Esophagus muscularis mucosa (tissue), 4 donors: ENCODE measurements around the gene MN1. TPM values are rescaled to one million over a fixed set of nuclear protein-coding genes. Genes with fewer than 3 reads are reported as not detected.

Experiments
- DNase-seq: peaks from one replicate; pipeline ENCODE4 v3.0.0-alpha.2; 2017; ENCODE audit errors: extremely low spot score
- H3K27ac ChIP-seq, 4 donors: fragments of 200-600 bp; sonication (generic); replicated peaks in 1 of 4; 1 replicate in 3 of 4; 2 replicates in 1 of 4; pipeline ENCODE4 v1.5.1; 2016 to 2019; ENCODE audit warnings: mild to moderate bottlenecking in 1 of 4
- H3K27me3 ChIP-seq, 4 donors: fragments of 200-600 bp; sonication (generic); one replicate each; pipeline versions ENCODE4 v1.5.1 to v1.6.0; 2016 to 2019
- H3K36me3 ChIP-seq, 4 donors: fragments of 200-600 bp; sonication (generic); one replicate each; pipeline ENCODE4 v1.5.1; 2016 to 2019
- H3K4me1 ChIP-seq, 4 donors: fragments of 200-600 bp; sonication (generic); one replicate each; pipeline ENCODE4 v1.5.1; 2016 to 2019
- H3K4me3 ChIP-seq, 4 donors: fragments of 200-600 bp; sonication (generic); 1 replicate in 2 of 4; 2 replicates in 2 of 4; pipeline ENCODE4 v1.5.1; 2016 to 2019; ENCODE audit warnings: mild to moderate bottlenecking in 4 of 4, moderate library complexity in 1 of 4
- H3K9me3 ChIP-seq, 4 donors: fragments of 200-600 bp; sonication (generic); 1 replicate in 3 of 4; 2 replicates in 1 of 4; pipeline ENCODE4 v1.5.1; 2016 to 2019
- CTCF ChIP-seq, 3 experiments: fragments of 200-600 bp in 2 of 3; fragments of 450-650 bp in 1 of 3; sonication (generic) in 2 of 3; IDR thresholded peaks; one replicate each; pipeline ENCODE4 v1.5.1; 2017 to 2019; ENCODE audit warnings: antibody characterized with exemption in 3 of 3, mild to moderate bottlenecking in 2 of 3, moderate library complexity in 1 of 3
- EP300 ChIP-seq: sonication (generic); formaldehyde crosslinking; IDR thresholded peaks from one replicate; pipeline ENCODE4 v1.6.1; 2017; ENCODE audit warnings: antibody characterized with exemption
- POLR2A ChIP-seq: fragments of 450-650 bp; IDR thresholded peaks from one replicate; pipeline ENCODE4 v1.6.1; 2017; ENCODE audit warnings: antibody characterized with exemption, moderate library complexity, mild to moderate bottlenecking, low read depth
- POLR2AphosphoS5 ChIP-seq, 2 donors: sonication (generic); formaldehyde crosslinking; IDR thresholded peaks; one replicate each; pipeline ENCODE4 v1.6.1; 2017; ENCODE audit warnings: antibody characterized with exemption in 2 of 2
- WGBS: methylation state at CpG from one replicate; pipeline ENCODE4 v1.1.5; 2018; 5-methylcytosine and 5-hydroxymethylcytosine counted together
- intact Hi-C: fragments of 100-400 bp; cut with DNase I; formaldehyde crosslinking; loops from one replicate; pipeline ENCODE4 v1.15.1; 2023
- total RNA-seq, 4 donors: library from RNA; depleted of rRNA; stranded (reverse); fragments of >200 nt; gene quantifications; one replicate each; pipeline versions ENCODE4 v1.1.0 to v1.2.1, GENCODE V29; 2016

Gene MN1
- total RNA-seq, 4 donors from 2014 or later = 16.2 to 47.3 (median 29.0) TPM

GRCh38 chr22:27717094-27717493 lies 84.5 kb downstream of the MN1 start:
- Histone ChIP-seq H3K27ac (no peak overlapping the region), H3K36me3 (no peaks in the 10 kb centered on the region), H3K9me3 (peaks cover 0 to 5% (median 0%) of the 10 kb centered on the region in 4 donors), H3K4me1 (peaks cover 22 to 27% (median 24%) of the 10 kb centered on the region in 4 donors), H3K4me3 (no peak overlapping the region), H3K27me3 (no peaks in the 10 kb centered on the region)
- 86% methylated on average over 9 of the region's 9 CpGs for WGBS
- no peak for TF ChIP-seq POLR2AphosphoS5 (IDR thresholded peaks at IDR 0.05)
- TF ChIP-seq CTCF (IDR thresholded peaks at IDR 0.05) = no peak
- no peak for TF ChIP-seq EP300
- TF ChIP-seq POLR2A = no peak
- no peak for DNase-seq
- intact Hi-C loops = no loop called here

- no peak for DNase-seq
- H3K9me3 ChIP-seq = peaks cover 0 to 5% (median 0%) of the 10 kb centered on the region in 4 donors
- H3K27me3 ChIP-seq = no peaks in the 10 kb centered on the region
- no peak overlapping the region for H3K4me3 ChIP-seq
- H3K4me1 ChIP-seq = peaks cover 22 to 27% (median 24%) of the 10 kb centered on the region in 4 donors
- 100% methylated on average over 1 of the region's 1 CpG for WGBS
- TF ChIP-seq POLR2AphosphoS5 (IDR thresholded peaks at IDR 0.05) = no peak
- TF ChIP-seq POLR2A = no peak
- TF ChIP-seq CTCF (IDR thresholded peaks at IDR 0.05) = no peak
- no peak for TF ChIP-seq EP300
- intact Hi-C loops = no loop called here
- no peaks in the 10 kb centered on the region for H3K36me3 ChIP-seq
- no peak overlapping the region for H3K27ac ChIP-seq
Measured at GRCh38 chr22:27716074-27716473, 85.5 kb downstream of the MN1 start.

GRCh38 chr22:27715106-27715505 lies 86.5 kb downstream of the MN1 start:
- DNase-seq = no peak
- H3K27ac ChIP-seq = no peak overlapping the region
- H3K36me3 ChIP-seq = no peaks in the 10 kb centered on the region
- H3K4me3 ChIP-seq = no peak overlapping the region
- H3K9me3 ChIP-seq = peaks cover 0 to 5% (median 0%) of the 10 kb centered on the region in 4 donors
- intact Hi-C loops = no loop called here
- peaks cover 22 to 27% (median 24%) of the 10 kb centered on the region in 4 donors for H3K4me1 ChIP-seq
- no peaks in the 10 kb centered on the region for H3K27me3 ChIP-seq
- TF ChIP-seq CTCF (IDR thresholded peaks at IDR 0.05) (peak; percentile 22 to 32 (median 29)), POLR2A (no peak)
- WGBS = 84% methylated on average over 9 of the region's 10 CpGs

GRCh38 chr22:27714068-27714467 lies 87.5 kb downstream of the MN1 start:
- Histone ChIP-seq H3K36me3 (no peaks in the 10 kb centered on the region), H3K27me3 (no peaks in the 10 kb centered on the region), H3K4me1 (peaks cover 15 to 18% (median 16%) of the 10 kb centered on the region in 4 donors), H3K9me3 (peaks cover 0 to 5% (median 0%) of the 10 kb centered on the region in 4 donors), H3K4me3 (no peak overlapping the region), H3K27ac (no peak overlapping the region)
- WGBS = 71% methylated on average over 6 of the region's 6 CpGs
- DNase-seq = no peak
- TF ChIP-seq POLR2A (no peak), POLR2AphosphoS5 (IDR thresholded peaks at IDR 0.05) (no peak), CTCF (IDR thresholded peaks at IDR 0.05) (no peak), EP300 (no peak)
- intact Hi-C loops = no loop called here

- Histone ChIP-seq H3K27me3 (no peaks in the 10 kb centered on the region), H3K36me3 (no peaks in the 10 kb centered on the region), H3K9me3 (peaks cover 0 to 5% (median 0%) of the 10 kb centered on the region in 4 donors), H3K27ac (no peak overlapping the region), H3K4me3 (no peak overlapping the region), H3K4me1 (peaks cover 9 to 12% (median 10%) of the 10 kb centered on the region in 4 donors)
- TF ChIP-seq EP300 (no peak), CTCF (IDR thresholded peaks at IDR 0.05) (no peak), POLR2A (no peak), POLR2AphosphoS5 (IDR thresholded peaks at IDR 0.05) (no peak)
- DNase-seq = no peak
- intact Hi-C loops = no loop called here
- WGBS = 58% methylated on average over 4 of the region's 4 CpGs
Measured at GRCh38 chr22:27713461-27713860, 88.1 kb downstream of the MN1 start.
